GM19372 (cell line): ENCODE measurements around the gene FMO2.

Experiments
- ATAC-seq: cut with Tn5 transposase; IDR thresholded peaks from one replicate; pipeline ENCODE4 v1.9.1; 2021; ENCODE audit warnings: mild to moderate bottlenecking, low read depth, moderate library complexity; ENCODE audit not compliant: unreplicated experiment

FMO2 gene

GRCh38 chr1:171251952-171252300 lies 66.8 kb downstream of the FMO2 start:
- no peak for ATAC-seq

- ATAC-seq: peak; percentile 86
These were observed 67.4 kb downstream of the FMO2 start for GRCh38 chr1:171252482-171252881.

GRCh38 chr1:171254859-171255258 lies 69.8 kb downstream of the FMO2 start:
- no peak for ATAC-seq

- ATAC-seq: no peak
These were observed 72.0 kb downstream of the FMO2 start for GRCh38 chr1:171256940-171257606.

GRCh38 chr1:171257607-171258076 lies 72.5 kb downstream of the FMO2 start:
- ATAC-seq: no peak

GRCh38 chr1:171258429-171258828 lies 73.3 kb downstream of the FMO2 start:
- no peak for ATAC-seq

GRCh38 chr1:171258943-171259342 lies 73.8 kb downstream of the FMO2 start:
- ATAC-seq: no peak
